IMR-90 (cell line): ENCODE data around the gene ADGRD1. TPM values are rescaled to one million over a fixed set of nuclear protein-coding genes. Genes with fewer than 3 reads are reported as not detected.

Experiments
- ATAC-seq: fragments of 200-7000 bp; cut with Tn5 transposase; 2 replicates; pipeline ENCODE4 v1.9.1; 2020; ENCODE audit warnings: low read depth, mild to moderate bottlenecking, moderate library complexity
- BruUV-seq: library from RNA; stranded (reverse); fragments of 400-500 nt; replicated peaks from 2 replicates; lab custom pipeline; 2021; lab: Mats Ljungman, UMichigan
- CTCF ChIA-PET: fragments of 300-600 bp; formaldehyde crosslinking; extraction: SDS; loops from one replicate; lab custom pipeline; 2021; ENCODE audit warnings: antibody characterized with exemption; lab: Yijun Ruan, JAX
- POLR2A ChIA-PET: fragments of 300-600 bp; sonication (Branson Sonifier 250); formaldehyde crosslinking; loops from one replicate; lab custom pipeline; 2022; ENCODE audit warnings: antibody characterized with exemption; ENCODE audit not compliant: unreplicated experiment; lab: Charles Lee
- DNase-seq: peaks from one replicate; pipeline ENCODE4 v3.0.0; 2013
- H2AFZ ChIP-seq: replicated peaks from 2 replicates; pipeline ENCODE3; 2013; ENCODE audit warnings: low read length, mild to moderate bottlenecking; ENCODE audit not compliant: poor library complexity
- H2AK5ac ChIP-seq: 2 replicates; pipeline ENCODE4 v1.6.1; 2013; ENCODE audit warnings: low read depth, low read length, inconsistent platforms
- H2AK9ac ChIP-seq: replicated peaks from 2 replicates; pipeline ENCODE3; 2013; ENCODE audit warnings: mild to moderate bottlenecking, low read depth, low read length, moderate library complexity; ENCODE audit not compliant: poor library complexity
- H2BK120ac ChIP-seq: 2 replicates; pipeline ENCODE4 v1.6.1; 2013; ENCODE audit warnings: low read depth, low read length, inconsistent platforms
- H2BK15ac ChIP-seq: 3 replicates; pipeline ENCODE4 v1.6.1; 2013; ENCODE audit warnings: low read depth, low read length, inconsistent platforms
- H2BK20ac ChIP-seq: 2 replicates; pipeline ENCODE4 v1.6.1; 2013; ENCODE audit warnings: low read depth, mild to moderate bottlenecking, inconsistent platforms, low read length, moderate library complexity
- H2BK5ac ChIP-seq: 2 replicates; pipeline ENCODE4 v1.6.1; 2013; ENCODE audit warnings: mild to moderate bottlenecking, low read depth, low read length, inconsistent platforms; ENCODE audit not compliant: poor library complexity, severe bottlenecking
- H3K14ac ChIP-seq: replicated peaks from 2 replicates; pipeline ENCODE4 v1.6.1; 2013; ENCODE audit warnings: low read depth, low read length, inconsistent platforms
- H3K18ac ChIP-seq: 2 replicates; pipeline ENCODE4 v1.6.1; 2013; ENCODE audit warnings: low read depth, low read length, control low read depth
- H3K23ac ChIP-seq: 2 replicates; pipeline ENCODE4 v1.6.1; 2013; ENCODE audit warnings: low read depth, low read length, inconsistent platforms
- H3K27ac ChIP-seq: 2 replicates; pipeline ENCODE4 v1.5.1; 2013; ENCODE audit warnings: mild to moderate bottlenecking, control low read depth, low read length; ENCODE audit not compliant: insufficient read depth
- H3K27me3 ChIP-seq: 2 replicates; pipeline ENCODE4 v1.6.1; 2013; ENCODE audit warnings: low read length; ENCODE audit not compliant: control insufficient read depth, insufficient read depth
- H3K36me3 ChIP-seq: 2 replicates; pipeline ENCODE4 v1.6.1; 2013; ENCODE audit warnings: low read length, mixed read lengths; ENCODE audit not compliant: control insufficient read depth, insufficient read depth
- H3K4ac ChIP-seq: 2 replicates; pipeline ENCODE4 v1.6.1; 2013; ENCODE audit warnings: low read depth, low read length, inconsistent platforms
- H3K4me1 ChIP-seq: 2 replicates; pipeline ENCODE4 v1.6.1; 2013; ENCODE audit warnings: low read length, mixed read lengths; ENCODE audit not compliant: control insufficient read depth, insufficient read depth
- H3K4me2 ChIP-seq: 2 replicates; pipeline ENCODE4 v1.6.1; 2013; ENCODE audit warnings: low read depth, mild to moderate bottlenecking, control low read depth, low read length, moderate library complexity
- H3K4me3 ChIP-seq: 2 replicates; pipeline ENCODE4 v1.5.1; 2013; ENCODE audit warnings: low read depth, mild to moderate bottlenecking, control low read depth, low read length, moderate library complexity; ENCODE audit not compliant: insufficient read depth
- H3K56ac ChIP-seq: 2 replicates; pipeline ENCODE4 v1.6.1; 2013; ENCODE audit warnings: low read length, inconsistent platforms; ENCODE audit not compliant: insufficient read depth; ENCODE audit errors: extremely low read depth
- H3K79me1 ChIP-seq, 2 experiments: 2 replicates each; pipeline ENCODE4 v1.6.1; 2013; ENCODE audit warnings: low read length in 2 of 2, inconsistent platforms in 1 of 2, low read depth in 1 of 2
- H3K9ac ChIP-seq: 2 replicates; pipeline ENCODE4 v1.6.1; 2013; ENCODE audit warnings: low read depth, low read length, control low read depth
- H3K9me1 ChIP-seq: 2 replicates; pipeline ENCODE4 v1.6.1; 2013; ENCODE audit warnings: low read length, inconsistent platforms; ENCODE audit not compliant: insufficient read depth
- H3K9me3 ChIP-seq: 2 replicates; pipeline ENCODE4 v1.6.1; 2013; ENCODE audit warnings: low read length; ENCODE audit not compliant: control insufficient read depth, insufficient read depth
- H4K20me1 ChIP-seq: 2 replicates; pipeline ENCODE4 v1.6.1; 2013; ENCODE audit warnings: low read length, inconsistent platforms; ENCODE audit not compliant: insufficient read depth
- H4K5ac ChIP-seq: 2 replicates; pipeline ENCODE4 v1.6.1; 2013; ENCODE audit warnings: mild to moderate bottlenecking, low read depth, low read length, control low read depth
- H4K8ac ChIP-seq, 2 experiments: 2 replicates each; pipeline ENCODE4 v1.6.1; 2013; ENCODE audit warnings: low read depth in 2 of 2, low read length in 2 of 2, control low read depth in 1 of 2, inconsistent platforms in 1 of 2
- H4K91ac ChIP-seq: 2 replicates; pipeline ENCODE4 v1.6.1; 2013; ENCODE audit warnings: low read depth, low read length, inconsistent platforms; ENCODE audit not compliant: insufficient read depth
- BHLHE40 ChIP-seq: fragments of 150-350 bp; IDR thresholded peaks from 2 replicates; pipeline ENCODE4 v1.6.1; 2016; ENCODE audit warnings: mild to moderate bottlenecking, low read depth, low read length
- CEBPB ChIP-seq: IDR thresholded peaks from 2 replicates; pipeline ENCODE4 v1.6.1; 2012; ENCODE audit warnings: low read depth, low read length, improper control_type of control experiment
- CHD1 ChIP-seq: IDR thresholded peaks from 2 replicates; pipeline ENCODE4 v1.6.1; 2012; ENCODE audit warnings: low read depth, low read length, improper control_type of control experiment
- FOS ChIP-seq: fragments of 150-350 bp; IDR thresholded peaks from 2 replicates; pipeline ENCODE4 v1.6.1; 2016; ENCODE audit warnings: low read depth, low read length
- MAFK ChIP-seq: IDR thresholded peaks from 2 replicates; pipeline ENCODE4 v1.6.1; 2012; ENCODE audit warnings: low read depth, low read length, improper control_type of control experiment
- MAZ ChIP-seq: IDR thresholded peaks from 2 replicates; pipeline ENCODE4 v1.6.1; 2012; ENCODE audit warnings: low read depth, mild to moderate bottlenecking, low read length, improper control_type of control experiment, moderate library complexity, borderline replicate concordance
- MXI1 ChIP-seq: IDR thresholded peaks from 2 replicates; pipeline ENCODE4 v1.6.1; 2012; ENCODE audit warnings: low read depth, mild to moderate bottlenecking, low read length, moderate library complexity, borderline replicate concordance
- NFE2L2 ChIP-seq: fragments of 150-350 bp; IDR thresholded peaks from 2 replicates; pipeline ENCODE4 v1.6.1; 2016; ENCODE audit warnings: low read depth, mild to moderate bottlenecking, low read length
- POLR2A ChIP-seq: IDR thresholded peaks from 2 replicates; pipeline ENCODE4 v1.6.1; 2012; ENCODE audit warnings: mild to moderate bottlenecking, low read depth, low read length
- RAD21 ChIP-seq: IDR thresholded peaks from 2 replicates; pipeline ENCODE4 v1.6.1; 2012; ENCODE audit warnings: low read length, improper control_type of control experiment
- RCOR1 ChIP-seq: IDR thresholded peaks from 2 replicates; pipeline ENCODE4 v1.6.1; 2012; ENCODE audit warnings: mild to moderate bottlenecking, low read length, improper control_type of control experiment; ENCODE audit not compliant: insufficient replicate concordance
- RFX5 ChIP-seq: IDR thresholded peaks from 2 replicates; pipeline ENCODE4 v1.8.0; 2012; ENCODE audit warnings: low read depth, mild to moderate bottlenecking, low read length, moderate library complexity
- SMC3 ChIP-seq: fragments of 150-350 bp; IDR thresholded peaks from 2 replicates; pipeline ENCODE4 v1.6.1; 2016; ENCODE audit warnings: low read depth, mild to moderate bottlenecking, antibody characterized with exemption, low read length, moderate library complexity
- dilution Hi-C: fragments of 300-500 bp; cut with HindIII; formaldehyde crosslinking; loops from one replicate; pipeline ENCODE4 v1.14.3; 2018; ENCODE audit warnings: low sequenced_read_pairs; ENCODE audit not compliant: unreplicated experiment
- in situ Hi-C: fragments of 300-500 bp; cut with MboI; formaldehyde crosslinking; loops from 3 replicates; pipeline ENCODE4 v1.14.3; 2019; ENCODE audit warnings: low sequenced_read_pairs, inconsistent platforms, mixed read lengths
- intact Hi-C: fragments of 100-400 bp; cut with micrococcal nuclease; formaldehyde crosslinking; loops from 2 replicates; pipeline ENCODE4 v1.10.0; 2022
- polyA plus RNA-seq, 3 experiments: library from polyadenylated mRNA; depleted of rRNA; stranded (reverse); fragments of >200 nt; gene quantifications; 2 replicates each; pipeline ENCODE4 v1.2.3, GENCODE V29; 2012; ENCODE audit warnings: low replicate concordance in 1 of 3
- total RNA-seq: library from RNA; depleted of rRNA; stranded (reverse); fragments of >200 nt; gene quantifications from 2 replicates; pipeline ENCODE4 v1.2.3, GENCODE V29; 2012
- TF ChIP-seq, protein P1 (sequence below): conservative IDR thresholded peaks from 2 replicates; pipeline ENCODE4 v1.5.1; 2012; ENCODE audit warnings: mild to moderate bottlenecking, low read depth, low read length, improper control_type of control experiment
- TF ChIP-seq, protein P2 (sequence below): fragments of 150-350 bp; IDR thresholded peaks from 2 replicates; pipeline ENCODE4 v1.6.1; 2017; ENCODE audit warnings: mild to moderate bottlenecking, antibody characterized with exemption, low read length, low read depth
- TF ChIP-seq, protein P3 (sequence below): fragments of 150-350 bp; IDR thresholded peaks from 2 replicates; pipeline ENCODE4 v1.6.1; 2016; ENCODE audit warnings: low read depth, mild to moderate bottlenecking, low read length, moderate library complexity, borderline replicate concordance

Gene ADGRD1
- total and polyA plus RNA-seq, 2 of the 4 experiments (the other 2 are of a cell fraction), result not detected

DNA sequence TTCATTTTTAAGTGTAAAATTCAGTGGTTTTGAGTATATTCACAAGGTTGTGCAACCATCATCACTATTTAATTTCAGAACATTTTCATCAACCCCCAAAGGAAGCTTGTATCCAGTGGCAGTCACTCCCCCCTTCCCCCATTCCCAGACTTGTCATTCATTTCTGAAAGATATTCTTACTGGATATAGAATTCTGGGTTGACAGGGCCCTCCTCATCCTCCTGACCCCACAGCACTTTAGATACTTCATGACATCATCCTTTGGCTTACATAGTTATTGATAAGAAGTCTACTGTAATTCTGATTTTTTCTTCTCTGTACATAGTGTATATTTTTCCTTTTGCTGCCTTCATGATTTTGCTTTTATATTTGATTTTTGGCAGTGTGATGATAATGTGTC, 8.8 kb upstream of the ADGRD1 start:
- H3K9me1 ChIP-seq, result no peaks in the 10 kb centered on the region
- no peak overlapping the region for H3K4me3 ChIP-seq
- H4K8ac ChIP-seq, result no peak overlapping the region
- no peaks in the 10 kb centered on the region for H3K27me3 ChIP-seq
- H4K20me1 ChIP-seq, result no peaks in the 10 kb centered on the region
- no peak overlapping the region for H3K18ac ChIP-seq
- ChIA-PET POLR2A (no interaction called here), CTCF (interaction anchor here (0.6 kb wide), 1 partner anchor 451 kb away, joined by 3 read pairs; no protein-coding TSS in a partner anchor)
- no peaks in the 10 kb centered on the region for H3K36me3 ChIP-seq
- no peak overlapping the region for H3K4me2 ChIP-seq
- H3K9me3 ChIP-seq, result peaks cover 14% of the 10 kb centered on the region
- dilution Hi-C loops, result no loop called here
- no peak overlapping the region for H2BK15ac ChIP-seq
- no peak overlapping the region for H3K56ac ChIP-seq
- H3K14ac ChIP-seq, result no peak overlapping the region
- H3K4ac ChIP-seq, result no peak overlapping the region
- no peak for ATAC-seq
- no peak overlapping the region for H4K5ac ChIP-seq
- no peak overlapping the region for H3K23ac ChIP-seq
- intact Hi-C loops, result no loop called here
- H3K79me1 ChIP-seq, result no peaks in the 10 kb centered on the region
- H2AFZ ChIP-seq, result no peak overlapping the region
- no peak overlapping the region for H2BK20ac ChIP-seq
- H3K27ac ChIP-seq, result no peak overlapping the region
- H2BK120ac ChIP-seq, result no peak overlapping the region
- H2BK5ac ChIP-seq, result no peak overlapping the region
- no peaks in the 10 kb centered on the region for H3K4me1 ChIP-seq
- in situ Hi-C loops, result no loop called here
- no TSS peak for BruUV-seq
- H4K91ac ChIP-seq, result no peak overlapping the region
- H2AK5ac ChIP-seq, result no peak overlapping the region
- DNase-seq, result no peak
- H3K9ac ChIP-seq, result no peak overlapping the region
- TF ChIP-seq RCOR1 (no peak), CHD1 (no peak), MAFK (no peak), MXI1 (no peak), BHLHE40 (no peak), POLR2A (no peak), NFE2L2 (no peak), CEBPB (no peak), SMC3 (no peak), MAZ (no peak), FOS (no peak), RFX5 (no peak), RAD21 (no peak)
- TF ChIP-seq, protein P1, sequence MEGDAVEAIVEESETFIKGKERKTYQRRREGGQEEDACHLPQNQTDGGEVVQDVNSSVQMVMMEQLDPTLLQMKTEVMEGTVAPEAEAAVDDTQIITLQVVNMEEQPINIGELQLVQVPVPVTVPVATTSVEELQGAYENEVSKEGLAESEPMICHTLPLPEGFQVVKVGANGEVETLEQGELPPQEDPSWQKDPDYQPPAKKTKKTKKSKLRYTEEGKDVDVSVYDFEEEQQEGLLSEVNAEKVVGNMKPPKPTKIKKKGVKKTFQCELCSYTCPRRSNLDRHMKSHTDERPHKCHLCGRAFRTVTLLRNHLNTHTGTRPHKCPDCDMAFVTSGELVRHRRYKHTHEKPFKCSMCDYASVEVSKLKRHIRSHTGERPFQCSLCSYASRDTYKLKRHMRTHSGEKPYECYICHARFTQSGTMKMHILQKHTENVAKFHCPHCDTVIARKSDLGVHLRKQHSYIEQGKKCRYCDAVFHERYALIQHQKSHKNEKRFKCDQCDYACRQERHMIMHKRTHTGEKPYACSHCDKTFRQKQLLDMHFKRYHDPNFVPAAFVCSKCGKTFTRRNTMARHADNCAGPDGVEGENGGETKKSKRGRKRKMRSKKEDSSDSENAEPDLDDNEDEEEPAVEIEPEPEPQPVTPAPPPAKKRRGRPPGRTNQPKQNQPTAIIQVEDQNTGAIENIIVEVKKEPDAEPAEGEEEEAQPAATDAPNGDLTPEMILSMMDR, result no peak
- TF ChIP-seq, protein P2, sequence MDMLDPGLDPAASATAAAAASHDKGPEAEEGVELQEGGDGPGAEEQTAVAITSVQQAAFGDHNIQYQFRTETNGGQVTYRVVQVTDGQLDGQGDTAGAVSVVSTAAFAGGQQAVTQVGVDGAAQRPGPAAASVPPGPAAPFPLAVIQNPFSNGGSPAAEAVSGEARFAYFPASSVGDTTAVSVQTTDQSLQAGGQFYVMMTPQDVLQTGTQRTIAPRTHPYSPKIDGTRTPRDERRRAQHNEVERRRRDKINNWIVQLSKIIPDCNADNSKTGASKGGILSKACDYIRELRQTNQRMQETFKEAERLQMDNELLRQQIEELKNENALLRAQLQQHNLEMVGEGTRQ, result no peak
- TF ChIP-seq, protein P3, sequence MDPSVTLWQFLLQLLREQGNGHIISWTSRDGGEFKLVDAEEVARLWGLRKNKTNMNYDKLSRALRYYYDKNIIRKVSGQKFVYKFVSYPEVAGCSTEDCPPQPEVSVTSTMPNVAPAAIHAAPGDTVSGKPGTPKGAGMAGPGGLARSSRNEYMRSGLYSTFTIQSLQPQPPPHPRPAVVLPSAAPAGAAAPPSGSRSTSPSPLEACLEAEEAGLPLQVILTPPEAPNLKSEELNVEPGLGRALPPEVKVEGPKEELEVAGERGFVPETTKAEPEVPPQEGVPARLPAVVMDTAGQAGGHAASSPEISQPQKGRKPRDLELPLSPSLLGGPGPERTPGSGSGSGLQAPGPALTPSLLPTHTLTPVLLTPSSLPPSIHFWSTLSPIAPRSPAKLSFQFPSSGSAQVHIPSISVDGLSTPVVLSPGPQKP, result no peak
- H2AK9ac ChIP-seq, result no peak overlapping the region
